Skeletal muscle tissue (tissue), 4 donors: ENCODE results near the gene CASP7. TPM values are rescaled to one million over a fixed set of nuclear protein-coding genes. Genes with fewer than 3 reads are reported as not detected.
A peak's percentile ranks its signal among the peaks of the same experiment; 100 is the strongest.
"Not testable (repeated sequence)": the region's sequence is repeated elsewhere in the genome, so short reads cannot be mapped to it uniquely, and the experiment has no call there.

Source experiments
- H3K27ac ChIP-seq: one replicate; pipeline ENCODE4 v1.7.0; 2013; ENCODE audit warnings: mild to moderate bottlenecking, low read depth, low read length, inconsistent platforms
- H3K27me3 ChIP-seq, 3 donors: one replicate each; pipeline ENCODE4 v1.7.0; 2013; ENCODE audit warnings: low read length in 3 of 3; ENCODE audit not compliant: control insufficient read depth in 3 of 3, insufficient read depth in 3 of 3
- H3K36me3 ChIP-seq, 3 donors: one replicate each; pipeline ENCODE4 v1.7.0; 2013; ENCODE audit warnings: low read length in 3 of 3; ENCODE audit not compliant: control insufficient read depth in 3 of 3, insufficient read depth in 3 of 3
- H3K4me1 ChIP-seq, 3 donors: one replicate each; pipeline ENCODE4 v1.7.0; 2013; ENCODE audit warnings: low read length in 3 of 3, mild to moderate bottlenecking in 3 of 3; ENCODE audit not compliant: control insufficient read depth in 3 of 3, insufficient read depth in 3 of 3
- H3K4me3 ChIP-seq, 3 donors: one replicate each; pipeline ENCODE4 v1.7.0; 2013; ENCODE audit warnings: low read length in 3 of 3
- H3K9ac ChIP-seq, 3 donors: one replicate each; pipeline ENCODE4 v1.7.0; 2013; ENCODE audit warnings: low read length in 3 of 3, mild to moderate bottlenecking in 3 of 3, moderate library complexity in 2 of 3, low read depth in 1 of 3
- H3K9me3 ChIP-seq, 3 donors: one replicate each; pipeline ENCODE4 v1.7.0; 2013; ENCODE audit warnings: low read length in 3 of 3; ENCODE audit not compliant: control insufficient read depth in 3 of 3
- total RNA-seq: library from RNA; depleted of rRNA; stranded (reverse); fragments of >200 nt; gene quantifications from one replicate; pipeline ENCODE4 v1.2.3, GENCODE V29; 2014
- donor health status: Osteomylitis.

CASP7 gene
- total RNA-seq, 1 donor from 2014 or later: 13.6 TPM

DNA sequence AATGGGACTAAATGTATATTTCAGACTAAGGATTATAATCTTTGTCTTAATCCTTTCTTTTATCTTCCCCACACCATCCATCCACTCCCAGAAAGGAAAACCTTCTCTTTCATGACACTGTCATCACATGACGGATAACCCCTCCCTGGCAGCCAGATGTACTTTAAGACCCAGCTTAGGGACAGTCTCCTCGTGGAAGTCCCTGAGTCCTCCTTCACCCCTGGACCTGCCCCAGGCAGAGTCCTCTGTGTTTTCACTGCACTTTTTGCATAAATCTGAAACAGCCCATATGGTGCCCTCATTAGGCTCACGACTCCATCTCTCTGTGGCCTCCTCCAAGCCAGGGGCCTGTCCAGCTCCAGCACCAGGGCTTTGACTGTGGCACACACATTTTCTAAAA is 31.9 kb upstream of the CASP7 start:
- Histone ChIP-seq H3K27ac (peak overlapping the region; percentile 80), H3K4me3 (peak overlapping the region in 1 of 3 donors; percentile 8), H3K36me3 (peaks cover 55 to 67% (median 62%) of the 10 kb centered on the region in 3 donors)

DNA sequence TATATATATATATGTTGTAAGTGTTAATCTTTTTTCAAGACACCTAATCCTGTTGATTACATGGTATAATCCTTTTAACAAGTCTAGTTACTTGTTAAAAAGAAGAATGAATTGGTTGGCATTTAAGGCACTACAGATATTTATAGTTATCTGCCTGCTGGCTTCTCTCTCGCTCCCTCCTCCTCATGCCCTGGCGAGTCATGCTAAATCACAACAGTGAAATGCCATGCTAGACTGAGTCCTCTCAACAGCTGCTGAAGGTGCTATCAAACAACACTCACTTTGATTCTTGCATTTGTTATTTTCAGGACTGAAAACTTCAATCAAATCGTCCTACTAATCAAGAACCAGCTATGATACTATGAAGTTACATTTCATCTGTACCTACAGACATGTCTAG is 31.2 kb upstream of the CASP7 start:
- Histone ChIP-seq H3K9ac (no peak overlapping the region), H3K27ac (peak overlapping the region; percentile 80), H3K9me3 (no peaks in the 10 kb centered on the region), H3K27me3 (no peaks in the 10 kb centered on the region), H3K4me3 (no peak overlapping the region), H3K4me1 (peaks cover 58 to 76% (median 74%) of the 10 kb centered on the region in 3 donors), H3K36me3 (peaks cover 52 to 67% (median 61%) of the 10 kb centered on the region in 3 donors)

More for the DNA sequence above, 31.9 kb upstream of the CASP7 start:
- H3K9me3 ChIP-seq: no peaks in the 10 kb centered on the region
- H3K27me3 ChIP-seq: no peaks in the 10 kb centered on the region
- H3K4me1 ChIP-seq: peaks cover 58 to 78% (median 74%) of the 10 kb centered on the region in 3 donors
- H3K9ac ChIP-seq: peak overlapping the region in 1 of 3 donors; percentile 15

DNA sequence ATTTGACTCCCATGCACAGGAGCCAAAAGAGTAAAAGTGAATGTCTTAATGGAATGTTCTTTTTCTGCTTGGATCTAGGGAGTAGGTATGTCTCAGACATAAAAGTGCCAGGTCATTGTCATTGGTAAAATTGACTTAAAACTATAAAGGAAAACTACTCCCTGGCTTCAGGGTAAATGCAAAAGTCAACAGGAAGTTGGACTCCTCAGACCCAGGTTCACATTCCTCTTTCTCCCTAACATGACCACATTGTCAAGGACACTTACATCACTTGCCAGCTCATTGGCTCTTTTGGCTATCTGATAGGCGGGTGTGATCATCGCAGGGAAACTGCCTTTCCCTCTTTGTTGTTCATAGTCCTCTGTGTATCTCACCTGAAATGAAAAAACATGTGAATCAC is 29.5 kb upstream of the CASP7 start:
- Histone ChIP-seq H3K4me1 (peaks cover 61 to 77% (median 76%) of the 10 kb centered on the region in 3 donors), H3K9ac (no peak overlapping the region), H3K36me3 (peaks cover 51 to 68% (median 62%) of the 10 kb centered on the region in 3 donors), H3K27me3 (no peaks in the 10 kb centered on the region), H3K27ac (peak overlapping the region; percentile 80), H3K9me3 (no peaks in the 10 kb centered on the region), H3K4me3 (peak overlapping the region in 1 of 3 donors; percentile 24)

DNA sequence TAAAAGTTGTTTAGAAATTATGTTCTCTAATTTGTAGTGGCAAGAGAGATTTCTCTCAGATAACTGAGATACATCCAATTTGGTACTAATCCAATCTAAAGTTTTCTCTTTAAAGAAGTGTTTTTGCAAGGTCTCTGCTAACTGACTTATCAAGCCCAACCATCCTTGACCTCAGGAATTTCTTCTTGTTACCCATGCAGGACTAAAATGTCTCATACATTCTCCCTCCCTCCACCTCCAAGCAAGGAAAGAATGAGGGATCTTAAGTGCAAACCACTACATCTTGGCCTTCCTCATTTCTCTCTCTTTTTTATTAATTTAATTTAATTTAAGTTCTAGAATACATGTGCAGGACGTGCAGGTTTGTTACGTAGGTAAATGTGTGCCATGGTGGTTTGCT is 28.7 kb upstream of the CASP7 start:
- H3K4me1 ChIP-seq: peaks cover 63 to 76% (median 76%) of the 10 kb centered on the region in 3 donors
- H3K27ac ChIP-seq: peak overlapping the region; percentile 80
- peaks cover 47 to 65% (median 58%) of the 10 kb centered on the region in 3 donors for H3K36me3 ChIP-seq

DNA sequence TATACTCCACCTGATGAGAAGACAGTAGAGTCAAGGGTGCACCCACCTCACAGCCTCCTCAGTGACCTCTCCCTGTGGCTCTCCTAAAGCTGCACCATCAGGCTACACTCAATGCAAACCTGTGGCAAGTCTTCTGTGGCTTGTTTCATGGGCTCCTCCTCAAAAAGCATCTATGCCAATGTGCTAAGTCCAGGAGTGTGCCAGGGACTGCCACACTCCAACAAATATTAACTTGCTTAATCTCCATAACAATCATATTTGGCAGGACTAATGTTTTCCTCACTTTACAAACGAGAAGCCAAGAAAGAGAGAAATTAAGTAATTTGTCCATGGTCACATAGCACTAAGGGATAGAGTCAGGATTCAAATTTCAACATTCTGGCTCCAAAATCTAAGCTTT is 27.8 kb upstream of the CASP7 start:
- Histone ChIP-seq H3K9me3 (no peaks in the 10 kb centered on the region), H3K4me1 (peaks cover 56 to 73% (median 71%) of the 10 kb centered on the region in 3 donors), H3K36me3 (peaks cover 50 to 68% (median 57%) of the 10 kb centered on the region in 3 donors), H3K4me3 (no peak overlapping the region), H3K27ac (no peak overlapping the region), H3K27me3 (no peaks in the 10 kb centered on the region), H3K9ac (no peak overlapping the region)

More for the DNA sequence above, 28.7 kb upstream of the CASP7 start:
- H3K4me3 ChIP-seq: no peak overlapping the region
- no peak overlapping the region for H3K9ac ChIP-seq
- H3K9me3 ChIP-seq: no peaks in the 10 kb centered on the region
- H3K27me3 ChIP-seq: no peaks in the 10 kb centered on the region

DNA sequence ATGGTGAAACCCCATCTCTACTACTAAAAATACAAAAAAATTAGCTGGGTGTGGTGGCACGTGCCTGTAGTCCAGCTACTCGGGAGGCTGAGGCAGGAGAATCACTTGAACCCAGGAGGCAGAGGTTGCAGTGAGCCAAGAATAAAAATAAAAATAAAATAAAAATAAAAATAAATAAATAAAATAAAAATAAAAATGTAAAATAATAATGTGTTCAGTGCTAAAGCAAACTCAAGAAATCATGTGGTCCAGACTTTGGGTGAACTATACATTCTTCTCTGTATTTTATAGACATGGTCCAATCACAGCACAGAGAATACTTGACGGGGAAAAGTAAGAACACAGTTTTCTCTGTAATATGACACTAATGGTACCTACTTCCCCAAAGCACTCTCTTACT is 27.3 kb upstream of the CASP7 start:
- peak overlapping the region; percentile 1 for H3K27ac ChIP-seq
- H3K4me1 ChIP-seq: peaks cover 56 to 73% (median 70%) of the 10 kb centered on the region in 3 donors
- peaks cover 53 to 70% (median 55%) of the 10 kb centered on the region in 3 donors for H3K36me3 ChIP-seq
- H3K9ac ChIP-seq, H3K27me3 ChIP-seq, H3K9me3 ChIP-seq, H3K4me3 ChIP-seq: not testable (repeated sequence)

DNA sequence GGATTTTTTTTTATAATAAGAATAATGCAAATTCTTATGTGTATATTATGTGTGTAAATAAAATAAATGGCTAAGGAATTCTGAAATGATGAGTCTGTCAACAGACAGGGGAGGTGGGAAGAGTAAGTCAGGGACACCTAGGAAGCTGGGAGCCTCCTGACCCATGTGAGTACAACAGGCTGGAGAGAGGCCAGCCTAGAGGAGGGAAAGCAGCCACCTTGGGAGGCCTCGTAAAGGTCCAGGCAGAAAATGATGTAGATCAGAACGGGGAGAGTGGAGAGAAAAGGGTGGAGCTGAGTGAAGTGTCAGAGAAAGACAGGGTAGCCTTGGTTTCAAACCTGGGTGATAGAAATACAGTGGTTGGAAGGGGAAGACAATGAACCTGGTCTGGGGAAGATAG is 22.8 kb upstream of the CASP7 start:
- Histone ChIP-seq H3K4me3 (no peak overlapping the region), H3K36me3 (peaks cover 35 to 51% (median 44%) of the 10 kb centered on the region in 3 donors), H3K4me1 (peaks cover 36 to 58% (median 51%) of the 10 kb centered on the region in 3 donors), H3K9ac (peak overlapping the region in 1 of 3 donors; percentile 1), H3K27ac (no peak overlapping the region), H3K9me3 (no peaks in the 10 kb centered on the region), H3K27me3 (no peaks in the 10 kb centered on the region)

DNA sequence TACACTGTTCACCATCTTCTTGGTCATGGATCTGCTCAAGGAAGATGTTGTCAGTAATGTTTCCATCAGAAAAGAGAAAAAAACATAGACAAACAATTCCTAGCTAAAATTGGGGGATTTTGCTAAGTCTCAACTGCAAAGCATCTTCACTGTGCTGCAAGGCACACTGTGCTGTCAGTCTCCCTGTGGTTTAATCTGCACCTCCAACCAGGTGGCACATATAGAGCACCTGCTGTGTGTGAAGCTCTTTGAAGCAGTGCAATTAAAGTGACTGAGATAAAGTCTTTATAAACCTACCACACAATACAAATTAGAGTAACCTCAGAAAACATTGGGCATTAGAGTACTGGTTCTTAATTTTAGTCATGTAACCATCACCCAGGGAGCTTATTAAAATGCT is 22.2 kb upstream of the CASP7 start:
- Histone ChIP-seq H3K4me1 (peaks cover 36 to 55% (median 47%) of the 10 kb centered on the region in 3 donors), H3K27ac (no peak overlapping the region), H3K9ac (no peak overlapping the region), H3K9me3 (no peaks in the 10 kb centered on the region), H3K4me3 (no peak overlapping the region), H3K36me3 (peaks cover 31 to 47% (median 44%) of the 10 kb centered on the region in 3 donors), H3K27me3 (no peaks in the 10 kb centered on the region)

DNA sequence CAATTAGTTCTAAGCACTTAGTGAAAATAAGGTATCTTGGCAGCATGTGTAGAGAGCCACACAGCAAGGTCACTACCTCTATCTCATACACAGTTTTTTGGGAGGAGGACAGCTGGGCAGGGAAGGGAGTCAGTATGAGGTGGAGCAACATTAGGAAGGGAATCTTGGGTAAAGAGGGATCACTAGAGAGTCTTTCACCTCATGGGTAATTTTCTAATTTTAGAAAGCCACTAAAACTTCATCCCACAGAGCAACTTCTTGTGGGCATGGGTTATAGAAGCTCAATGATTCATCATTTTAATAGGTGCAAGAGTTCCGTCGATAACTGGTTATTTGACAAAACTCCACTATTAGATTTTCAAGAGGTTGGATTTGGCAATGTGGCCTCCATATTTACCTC is 18.4 kb upstream of the CASP7 start:
- Histone ChIP-seq H3K27ac (peak overlapping the region; percentile 98), H3K27me3 (no peaks in the 10 kb centered on the region), H3K4me3 (peak overlapping the region; percentile 75 to 88 (median 85)), H3K9ac (peak overlapping the region; percentile 84 to 95 (median 94)), H3K9me3 (no peaks in the 10 kb centered on the region), H3K4me1 (peaks cover 33 to 50% (median 43%) of the 10 kb centered on the region in 3 donors), H3K36me3 (peaks cover 15 to 30% (median 23%) of the 10 kb centered on the region in 3 donors)

DNA sequence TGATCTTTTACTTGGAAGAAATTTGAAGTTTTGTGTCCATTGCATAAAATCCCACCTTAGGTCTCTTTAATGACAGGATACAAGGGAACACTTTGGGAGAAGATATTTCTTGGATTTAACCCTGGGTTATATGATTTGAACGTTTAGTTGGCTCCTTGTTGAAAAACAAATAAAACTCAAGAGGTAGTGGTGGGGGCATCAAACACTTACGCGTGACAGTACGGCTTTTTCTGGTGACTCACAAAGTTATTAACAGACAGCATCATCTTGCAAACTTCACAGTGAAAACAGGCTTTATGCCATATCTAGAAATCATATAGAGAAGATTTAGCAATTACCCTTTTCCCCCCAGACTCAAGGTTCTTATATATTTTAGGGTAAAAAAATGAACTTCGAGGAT is 16.6 kb upstream of the CASP7 start:
- peak overlapping the region; percentile 98 for H3K27ac ChIP-seq
- peaks cover 7 to 20% (median 8%) of the 10 kb centered on the region in 3 donors for H3K36me3 ChIP-seq
- H3K4me3 ChIP-seq: peak overlapping the region; percentile 75 to 88 (median 85)
- no peaks in the 10 kb centered on the region for H3K27me3 ChIP-seq
- peaks cover 24 to 47% (median 31%) of the 10 kb centered on the region in 3 donors for H3K4me1 ChIP-seq
- H3K9ac ChIP-seq: peak overlapping the region; percentile 84 to 95 (median 94)
- no peaks in the 10 kb centered on the region for H3K9me3 ChIP-seq
